Epithelial cell of proximal tubule (primary cell): ENCODE measurements around the gene NACC2. TPM values are rescaled to one million over a fixed set of nuclear protein-coding genes. Genes with fewer than 3 reads are reported as not detected.

Experiments
- DNase-seq: peaks from one replicate; pipeline ENCODE4 v3.0.0-alpha.2; 2011; ENCODE audit warnings: low read depth
- H3K4me3 ChIP-seq: 2 replicates; pipeline ENCODE4 v1.5.1; 2011; ENCODE audit warnings: low read depth, mild to moderate bottlenecking, low read length
- total RNA-seq: library from RNA; depleted of rRNA; stranded (reverse); fragments of >200 nt; gene quantifications from 2 replicates; pipeline ENCODE4 v1.2.3, GENCODE V29; 2015
- TF ChIP-seq, protein P1 (sequence below): conservative IDR thresholded peaks from 2 replicates; pipeline ENCODE4 v1.5.1; 2012; ENCODE audit warnings: low read depth, mild to moderate bottlenecking, low read length

NACC2 gene
- total RNA-seq, 1 donor from 2014 or later, result 21.3 TPM

DNA sequence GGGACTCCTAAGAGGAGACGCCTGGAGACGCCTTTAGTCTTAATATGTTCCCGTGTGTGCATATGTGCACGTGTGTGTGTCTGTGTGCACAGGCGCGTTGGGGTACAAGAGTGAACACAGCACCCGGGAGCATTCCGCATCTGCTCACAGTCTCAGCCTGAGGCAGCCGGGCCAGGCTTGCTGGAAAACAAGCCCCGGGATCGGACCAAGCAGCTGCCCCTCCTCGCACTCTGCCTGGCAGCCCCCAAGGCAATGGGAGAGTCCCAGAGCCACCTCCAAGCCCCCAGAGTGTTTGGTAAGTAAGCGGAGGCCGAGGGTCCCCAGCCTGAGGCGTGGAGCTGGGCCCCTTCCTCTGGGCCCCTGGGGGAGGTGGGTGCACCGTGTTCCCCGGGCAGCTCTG, 106.6 kb downstream of the NACC2 start:
- TF ChIP-seq, protein P1, sequence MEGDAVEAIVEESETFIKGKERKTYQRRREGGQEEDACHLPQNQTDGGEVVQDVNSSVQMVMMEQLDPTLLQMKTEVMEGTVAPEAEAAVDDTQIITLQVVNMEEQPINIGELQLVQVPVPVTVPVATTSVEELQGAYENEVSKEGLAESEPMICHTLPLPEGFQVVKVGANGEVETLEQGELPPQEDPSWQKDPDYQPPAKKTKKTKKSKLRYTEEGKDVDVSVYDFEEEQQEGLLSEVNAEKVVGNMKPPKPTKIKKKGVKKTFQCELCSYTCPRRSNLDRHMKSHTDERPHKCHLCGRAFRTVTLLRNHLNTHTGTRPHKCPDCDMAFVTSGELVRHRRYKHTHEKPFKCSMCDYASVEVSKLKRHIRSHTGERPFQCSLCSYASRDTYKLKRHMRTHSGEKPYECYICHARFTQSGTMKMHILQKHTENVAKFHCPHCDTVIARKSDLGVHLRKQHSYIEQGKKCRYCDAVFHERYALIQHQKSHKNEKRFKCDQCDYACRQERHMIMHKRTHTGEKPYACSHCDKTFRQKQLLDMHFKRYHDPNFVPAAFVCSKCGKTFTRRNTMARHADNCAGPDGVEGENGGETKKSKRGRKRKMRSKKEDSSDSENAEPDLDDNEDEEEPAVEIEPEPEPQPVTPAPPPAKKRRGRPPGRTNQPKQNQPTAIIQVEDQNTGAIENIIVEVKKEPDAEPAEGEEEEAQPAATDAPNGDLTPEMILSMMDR, result no peak
- DNase-seq, result no peak
- H3K4me3 ChIP-seq, result no peak overlapping the region

DNA sequence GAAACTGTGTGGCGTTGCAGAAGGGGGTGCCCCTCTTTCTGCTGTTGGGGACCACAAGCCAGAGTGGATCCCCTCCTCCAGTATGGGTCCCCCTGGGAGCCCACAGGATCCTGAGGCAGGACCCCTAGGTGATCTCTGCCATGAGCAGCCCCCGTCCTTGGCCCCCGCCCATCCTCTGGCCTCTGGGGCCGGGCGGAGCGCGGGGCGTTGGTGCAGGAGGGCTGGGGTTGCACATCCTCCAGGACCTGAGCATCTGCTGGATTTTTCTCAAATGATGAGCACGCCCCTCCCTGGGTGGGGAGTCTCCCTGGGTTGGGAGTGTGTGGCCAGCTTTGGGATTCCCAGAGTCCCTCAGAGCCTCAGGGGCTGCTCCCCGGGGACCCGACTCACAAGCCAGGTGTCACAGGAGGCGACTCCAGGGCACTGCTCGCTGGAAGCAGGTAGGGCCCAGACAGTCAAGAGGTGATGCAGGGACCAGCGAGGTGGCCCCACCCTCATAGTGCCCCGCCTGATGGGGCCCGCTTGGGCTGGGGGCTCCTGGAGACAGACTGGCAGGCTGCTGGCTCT, 107.2 kb downstream of the NACC2 start:
- no peak for DNase-seq
- H3K4me3 ChIP-seq, result no peak overlapping the region
- TF ChIP-seq, protein P1, result no peak

DNA sequence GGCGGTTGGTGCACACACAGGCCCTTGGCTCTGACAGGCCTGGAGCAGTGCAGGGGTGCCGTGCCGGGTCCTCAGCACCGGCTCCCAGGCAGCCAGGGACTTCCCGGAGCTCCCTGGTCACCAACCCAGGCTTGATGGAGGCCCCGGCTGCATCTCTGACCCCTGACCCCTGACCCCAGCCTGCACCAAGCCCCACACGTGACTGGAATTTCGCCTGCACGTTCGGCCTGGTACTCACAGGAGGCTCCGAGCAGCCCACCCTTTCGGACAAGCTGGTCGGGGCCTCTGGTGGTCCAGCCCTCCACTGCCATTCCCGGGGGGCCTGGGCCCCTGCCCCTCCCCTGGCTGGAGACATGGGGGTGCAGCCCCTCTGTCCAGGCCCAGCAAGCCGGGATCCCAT, 108.5 kb downstream of the NACC2 start:
- H3K4me3 ChIP-seq, result no peak overlapping the region
- TF ChIP-seq, protein P1, result no peak
- no peak for DNase-seq

DNA sequence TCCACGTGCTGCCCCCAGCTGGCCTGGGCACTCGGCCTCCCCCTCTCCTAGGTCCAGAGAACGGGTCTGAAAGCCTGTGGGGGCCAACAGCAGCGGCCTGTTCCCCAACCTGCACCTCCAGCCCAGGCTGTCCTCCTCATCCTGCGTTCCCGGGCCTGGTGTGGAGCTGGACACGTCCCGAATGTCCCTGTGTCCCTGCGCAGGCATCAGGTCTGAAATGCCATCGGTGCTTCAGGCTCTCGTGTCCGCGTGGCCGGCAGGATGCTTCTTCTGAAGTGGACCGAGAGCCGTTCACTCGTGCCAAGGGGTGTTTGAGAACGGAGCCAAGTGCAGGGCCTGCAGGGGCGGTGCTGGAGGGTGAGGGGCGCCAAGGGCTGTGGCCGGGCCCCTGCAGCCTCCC, 109.2 kb downstream of the NACC2 start:
- no peak for DNase-seq
- H3K4me3 ChIP-seq, result no peak overlapping the region
- TF ChIP-seq, protein P1, result no peak

DNA sequence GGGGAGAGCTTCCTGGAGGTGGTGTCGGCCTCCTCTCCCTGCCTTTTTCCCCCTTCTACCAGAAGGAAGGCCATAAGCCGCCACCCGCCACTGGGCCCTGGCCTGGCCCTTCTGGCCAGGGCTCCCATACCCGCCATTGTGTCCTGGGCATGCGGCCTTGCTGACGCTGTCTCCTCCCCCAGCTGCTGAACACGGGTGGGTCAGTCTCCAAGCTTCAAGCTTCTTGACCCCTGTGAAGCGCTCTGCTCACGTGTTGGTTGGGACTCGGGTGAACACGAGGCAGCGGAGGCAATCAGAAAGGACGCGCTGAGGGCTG, 109.7 kb downstream of the NACC2 start:
- no peak for DNase-seq
- TF ChIP-seq, protein P1, result no peak
- no peak overlapping the region for H3K4me3 ChIP-seq

DNA sequence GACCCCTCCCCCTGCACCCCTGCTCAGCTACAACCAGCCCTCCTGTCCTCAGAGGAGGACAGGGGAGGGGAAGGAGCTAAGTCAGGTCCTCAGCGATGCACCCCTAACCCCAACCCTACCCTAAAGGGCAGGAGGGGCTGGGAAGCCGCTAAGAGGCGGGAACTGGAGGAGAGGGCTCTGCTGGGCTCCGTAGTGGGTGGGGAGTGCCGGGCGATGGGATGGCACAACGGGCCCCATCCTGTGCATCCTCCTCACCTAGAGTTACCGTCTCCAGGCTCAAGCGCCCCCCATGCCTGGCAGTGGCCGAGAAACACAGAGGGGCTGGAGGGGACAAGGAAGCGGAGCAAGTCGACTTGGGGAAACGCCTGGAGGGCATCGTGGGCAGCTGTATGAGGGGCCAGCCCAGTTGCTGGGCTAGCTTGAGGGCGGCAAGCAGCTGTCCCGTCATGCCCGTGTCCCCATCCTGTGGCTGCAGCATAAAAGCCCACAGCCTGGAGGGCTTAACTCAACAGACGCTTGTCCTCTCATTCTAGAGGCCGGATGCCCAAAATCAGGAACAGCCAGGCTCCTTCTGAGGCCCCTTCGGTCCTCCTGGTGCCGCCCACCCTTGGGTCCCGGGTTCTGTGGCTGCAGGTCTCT, 110.9 kb downstream of the NACC2 start:
- no peak for DNase-seq
- H3K4me3 ChIP-seq, result no peak overlapping the region
- TF ChIP-seq, protein P1, result no peak

DNA sequence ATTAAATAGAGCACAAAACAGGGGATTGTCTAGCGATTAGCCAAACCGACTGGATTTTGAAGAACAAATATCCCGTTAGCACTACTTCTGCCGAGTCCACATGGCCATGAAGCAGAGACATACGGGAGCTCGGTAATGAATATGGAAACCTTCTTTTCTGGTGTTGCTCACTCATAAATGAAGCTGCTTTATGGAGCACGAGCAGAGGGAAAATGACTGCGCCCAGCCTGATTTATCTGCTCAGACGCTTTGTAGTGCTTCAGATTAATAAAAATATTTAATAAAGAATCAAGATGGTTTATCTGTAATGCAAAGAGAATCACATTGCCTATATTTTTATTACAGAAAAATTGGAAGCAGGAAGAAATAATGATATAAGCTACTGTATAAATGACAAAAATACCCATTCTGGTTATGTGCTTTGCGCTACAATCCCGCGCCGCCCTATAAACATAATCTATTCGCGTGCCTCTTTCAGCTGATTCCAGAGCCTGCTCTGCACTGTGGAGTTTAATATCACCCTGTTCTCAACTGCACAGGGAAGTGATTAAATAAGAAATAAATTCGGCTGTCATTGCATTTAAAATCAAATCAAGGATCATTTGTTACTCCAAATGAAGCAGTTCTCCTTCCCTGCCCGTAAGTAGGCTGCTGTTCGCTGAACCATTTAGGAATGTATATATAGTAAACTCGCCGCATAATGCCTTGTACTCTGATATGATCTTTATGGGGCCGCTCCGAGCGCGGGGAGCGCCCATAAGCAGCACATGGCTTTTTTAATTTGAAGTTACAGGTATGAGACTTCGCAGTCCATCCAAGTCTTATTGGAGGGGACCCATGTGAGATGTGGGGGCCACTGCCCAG, 111.6 kb downstream of the NACC2 start:
- no peak for DNase-seq
- H3K4me3 ChIP-seq, result no peak overlapping the region
- TF ChIP-seq, protein P1, result no peak
